Nephron progenitor cell (in vitro differentiated cells): Measurements from ENCODE around the gene CCNL2.

Source experiments
- DNase-seq: peaks from one replicate; pipeline ENCODE4 v3.0.0; 2021
- H3K27ac Mint-ChIP-seq: 2 replicates; pipeline ENCODE4 v1.8.0; 2021; ENCODE audit warnings: mild to moderate bottlenecking, moderate library complexity, mixed read lengths
- H3K27me3 Mint-ChIP-seq: 2 replicates; pipeline ENCODE4 v1.8.0; 2021; ENCODE audit warnings: mild to moderate bottlenecking, low read depth, mixed read lengths; ENCODE audit not compliant: poor library complexity
- H3K36me3 Mint-ChIP-seq: 2 replicates; pipeline ENCODE4 v1.8.0; 2021; ENCODE audit warnings: low read depth, mixed read lengths
- H3K4me1 Mint-ChIP-seq: 2 replicates; pipeline ENCODE4 v1.8.0; 2021; ENCODE audit warnings: mixed read lengths
- H3K4me3 Mint-ChIP-seq: 2 replicates; pipeline ENCODE4 v1.8.0; 2021; ENCODE audit warnings: mild to moderate bottlenecking, moderate library complexity, mixed read lengths
- H3K9me3 Mint-ChIP-seq: 2 replicates; pipeline ENCODE4 v1.8.0; 2021; ENCODE audit warnings: mild to moderate bottlenecking, moderate library complexity, mixed read lengths
- CTCF ChIP-seq: fragments of 200-600 bp; sonication (generic); IDR thresholded peaks from 2 replicates; pipeline ENCODE4 v1.5.0; 2021; ENCODE audit warnings: antibody characterized with exemption

Gene CCNL2

GRCh38 chr1:1425753-1426495 lies 26.8 kb upstream of the CCNL2 start:
- Mint-ChIP-seq H3K36me3 (no peaks in the 10 kb centered on the region), H3K4me1 (peaks cover 60% of the 10 kb centered on the region), H3K27me3 (peaks cover 3% of the 10 kb centered on the region), H3K9me3 (peaks cover 5% of the 10 kb centered on the region), H3K27ac (no peak overlapping the region), H3K4me3 (peak overlapping the region; percentile 52)
- DNase-seq: peak; percentile 38
- no peak for TF ChIP-seq CTCF

- Mint-ChIP-seq H3K4me3 (peak overlapping the region; percentile 41), H3K36me3 (no peaks in the 10 kb centered on the region), H3K27me3 (peaks cover 3% of the 10 kb centered on the region), H3K9me3 (peaks cover 5% of the 10 kb centered on the region), H3K27ac (no peak overlapping the region), H3K4me1 (peaks cover 58% of the 10 kb centered on the region)
- DNase-seq: no peak
- no peak for TF ChIP-seq CTCF
Measured at GRCh38 chr1:1425426-1425752, 26.3 kb upstream of the CCNL2 start.

GRCh38 chr1:1424707-1425106 lies 25.6 kb upstream of the CCNL2 start:
- H3K27ac Mint-ChIP-seq: no peak overlapping the region
- peaks cover 51% of the 10 kb centered on the region for H3K4me1 Mint-ChIP-seq
- no peaks in the 10 kb centered on the region for H3K36me3 Mint-ChIP-seq

GRCh38 chr1:1423245-1423597 lies 24.1 kb upstream of the CCNL2 start:
- no peak for TF ChIP-seq CTCF
- H3K9me3 Mint-ChIP-seq: peaks cover under 1% of the 10 kb centered on the region
- H3K4me3 Mint-ChIP-seq: no peak overlapping the region
- H3K27ac Mint-ChIP-seq: peak overlapping the region; percentile 57
- no peak for DNase-seq
- H3K27me3 Mint-ChIP-seq: peaks cover 3% of the 10 kb centered on the region
- H3K4me1 Mint-ChIP-seq: peaks cover 55% of the 10 kb centered on the region
- no peaks in the 10 kb centered on the region for H3K36me3 Mint-ChIP-seq

More at GRCh38 chr1:1424707-1425106, 25.6 kb upstream of the CCNL2 start:
- H3K9me3 Mint-ChIP-seq: peaks cover 5% of the 10 kb centered on the region
- no peak for TF ChIP-seq CTCF
- DNase-seq: no peak
- peaks cover 3% of the 10 kb centered on the region for H3K27me3 Mint-ChIP-seq
- peak overlapping the region; percentile 41 for H3K4me3 Mint-ChIP-seq

- Mint-ChIP-seq H3K27ac (peak overlapping the region; percentile 57), H3K27me3 (peaks cover 3% of the 10 kb centered on the region), H3K4me1 (peaks cover 60% of the 10 kb centered on the region), H3K36me3 (peaks cover 2% of the 10 kb centered on the region), H3K9me3 (no peaks in the 10 kb centered on the region), H3K4me3 (no peak overlapping the region)
- TF ChIP-seq CTCF: no peak
- DNase-seq: no peak
Measured at GRCh38 chr1:1422465-1423244, 23.5 kb upstream of the CCNL2 start.
